ENCODE results near the gene DNAJC22.

The DNAJC22 gene

DNA sequence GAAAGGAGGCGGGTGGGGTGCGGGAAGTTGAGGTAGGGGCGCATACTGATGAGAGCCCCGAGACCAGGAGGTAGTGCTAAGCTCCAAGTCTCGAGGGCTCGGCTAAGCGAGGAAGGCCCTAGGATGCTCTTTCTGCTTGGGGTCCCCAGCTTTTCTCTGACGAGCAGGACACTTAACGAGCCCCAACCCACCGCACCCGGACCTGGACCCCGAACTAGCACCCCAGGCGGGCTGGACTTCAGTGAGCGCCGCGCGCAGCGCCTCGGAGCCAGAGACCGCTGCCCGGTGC is 5.0 kb upstream of the DNAJC22 start:
- Histone ChIP-seq H2AFZ (ENCODE audit: low read depth, low read length) (no peak overlapping the region), H3K27me3 (ENCODE audit: insufficient read depth, low read length, poor library complexity) (no peaks in the 10 kb centered on the region), H3K27ac (ENCODE audit: low read length) (no peak overlapping the region), H3K4me3 (ENCODE audit: low read depth in 1 of 2, low read length in 2 of 2) (no peak overlapping the region), H3K9me3 (ENCODE audit: insufficient read depth, low read length, severe bottlenecking) (no peaks in the 10 kb centered on the region), H3K79me2 (ENCODE audit: insufficient read depth, low read length) (no peaks in the 10 kb centered on the region), H3K4me2 (ENCODE audit: insufficient read depth, low read length) (no peak overlapping the region), H3K9ac (ENCODE audit: low read depth, low read length) (no peak overlapping the region), H3K36me3 (ENCODE audit: insufficient read depth, low read length) (no peaks in the 10 kb centered on the region), H3K4me1 (ENCODE audit: insufficient read depth, low read length) (peaks cover 11% of the 10 kb centered on the region), H4K20me1 (ENCODE audit: insufficient read depth, low read length) (no peaks in the 10 kb centered on the region)
- no peak for TF ChIP-seq EZH2 (IDR thresholded peaks at IDR 0.05; ENCODE audit: borderline replicate concordance, low read depth, low read length, severe bottlenecking)
- TF ChIP-seq, protein P1, sequence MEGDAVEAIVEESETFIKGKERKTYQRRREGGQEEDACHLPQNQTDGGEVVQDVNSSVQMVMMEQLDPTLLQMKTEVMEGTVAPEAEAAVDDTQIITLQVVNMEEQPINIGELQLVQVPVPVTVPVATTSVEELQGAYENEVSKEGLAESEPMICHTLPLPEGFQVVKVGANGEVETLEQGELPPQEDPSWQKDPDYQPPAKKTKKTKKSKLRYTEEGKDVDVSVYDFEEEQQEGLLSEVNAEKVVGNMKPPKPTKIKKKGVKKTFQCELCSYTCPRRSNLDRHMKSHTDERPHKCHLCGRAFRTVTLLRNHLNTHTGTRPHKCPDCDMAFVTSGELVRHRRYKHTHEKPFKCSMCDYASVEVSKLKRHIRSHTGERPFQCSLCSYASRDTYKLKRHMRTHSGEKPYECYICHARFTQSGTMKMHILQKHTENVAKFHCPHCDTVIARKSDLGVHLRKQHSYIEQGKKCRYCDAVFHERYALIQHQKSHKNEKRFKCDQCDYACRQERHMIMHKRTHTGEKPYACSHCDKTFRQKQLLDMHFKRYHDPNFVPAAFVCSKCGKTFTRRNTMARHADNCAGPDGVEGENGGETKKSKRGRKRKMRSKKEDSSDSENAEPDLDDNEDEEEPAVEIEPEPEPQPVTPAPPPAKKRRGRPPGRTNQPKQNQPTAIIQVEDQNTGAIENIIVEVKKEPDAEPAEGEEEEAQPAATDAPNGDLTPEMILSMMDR (IDR thresholded peaks at IDR 0.05; ENCODE audit: borderline replicate concordance, extremely low read depth, low read length, poor library complexity, severe bottlenecking) = no peak
- ATAC-seq (ENCODE audit: insufficient read depth, low read depth) (no peak), DNase-seq (no peak)

DNA sequence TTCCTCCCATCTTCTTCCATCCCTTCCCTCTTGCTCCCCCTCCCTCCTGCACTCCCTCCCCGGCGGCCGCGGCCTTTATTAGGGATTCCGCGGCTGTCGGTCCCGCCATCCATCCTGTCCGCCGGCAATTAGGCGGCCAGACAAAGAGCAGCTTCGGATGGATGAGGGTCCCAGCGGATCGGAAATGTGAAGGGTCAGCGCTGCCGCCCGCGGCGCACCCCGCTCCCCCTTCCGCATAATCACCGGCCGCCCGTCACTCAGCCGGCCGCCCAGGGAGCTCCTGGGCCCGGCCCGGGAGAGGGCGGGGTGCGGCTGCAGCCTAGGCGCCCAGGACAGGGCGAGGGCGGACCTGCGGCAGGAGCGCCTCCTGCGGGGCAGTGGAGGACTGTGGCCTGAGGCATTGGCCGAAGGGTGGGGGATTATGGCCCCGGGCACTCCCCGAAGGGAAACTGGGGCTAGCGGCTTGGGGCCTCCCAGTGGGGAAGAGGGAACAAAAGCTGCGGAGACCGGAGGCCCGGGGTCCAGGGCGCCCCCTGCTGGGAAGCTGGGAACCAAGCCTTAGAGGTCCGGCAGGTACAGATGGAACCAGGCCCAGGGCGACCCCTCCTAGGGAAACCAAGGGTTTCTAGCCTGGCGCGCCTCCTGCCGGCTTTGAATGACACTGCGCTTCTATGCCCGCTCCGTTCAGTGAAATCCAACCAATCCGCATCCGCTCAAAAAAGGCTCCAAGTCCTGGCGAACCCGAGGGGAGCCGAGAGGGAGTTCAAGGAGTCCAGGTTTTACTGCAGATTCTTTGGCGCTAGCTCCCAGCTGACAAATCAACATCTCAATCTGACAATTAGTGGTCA is 4.4 kb upstream of the DNAJC22 start:
- Histone ChIP-seq H3K36me3 (ENCODE audit: insufficient read depth, low read length) (no peaks in the 10 kb centered on the region), H3K4me2 (ENCODE audit: insufficient read depth, low read length) (no peak overlapping the region), H3K27me3 (ENCODE audit: insufficient read depth, low read length, poor library complexity) (no peaks in the 10 kb centered on the region), H3K4me1 (ENCODE audit: insufficient read depth, low read length) (peaks cover 8% of the 10 kb centered on the region), H4K20me1 (ENCODE audit: insufficient read depth, low read length) (0 out of 2 replicates have a peak, but pooled peaks cover 3% of the 10 kb centered on the region), H3K4me3 (ENCODE audit: low read depth in 1 of 2, low read length in 2 of 2) (no peak overlapping the region), H3K9ac (ENCODE audit: low read depth, low read length) (no peak overlapping the region), H2AFZ (ENCODE audit: low read depth, low read length) (no peak overlapping the region), H3K9me3 (ENCODE audit: insufficient read depth, low read length, severe bottlenecking) (no peaks in the 10 kb centered on the region), H3K79me2 (ENCODE audit: insufficient read depth, low read length) (no peaks in the 10 kb centered on the region), H3K27ac (ENCODE audit: low read length) (no peak overlapping the region)
- DNase-seq (peak; percentile 69), ATAC-seq (ENCODE audit: insufficient read depth, low read depth) (peak; percentile 86)
- no peak for TF ChIP-seq EZH2 (IDR thresholded peaks at IDR 0.05; ENCODE audit: borderline replicate concordance, low read depth, low read length, severe bottlenecking)
- TF ChIP-seq, protein P1 (IDR thresholded peaks at IDR 0.05; ENCODE audit: borderline replicate concordance, extremely low read depth, low read length, poor library complexity, severe bottlenecking) = peak; percentile 72

DNA sequence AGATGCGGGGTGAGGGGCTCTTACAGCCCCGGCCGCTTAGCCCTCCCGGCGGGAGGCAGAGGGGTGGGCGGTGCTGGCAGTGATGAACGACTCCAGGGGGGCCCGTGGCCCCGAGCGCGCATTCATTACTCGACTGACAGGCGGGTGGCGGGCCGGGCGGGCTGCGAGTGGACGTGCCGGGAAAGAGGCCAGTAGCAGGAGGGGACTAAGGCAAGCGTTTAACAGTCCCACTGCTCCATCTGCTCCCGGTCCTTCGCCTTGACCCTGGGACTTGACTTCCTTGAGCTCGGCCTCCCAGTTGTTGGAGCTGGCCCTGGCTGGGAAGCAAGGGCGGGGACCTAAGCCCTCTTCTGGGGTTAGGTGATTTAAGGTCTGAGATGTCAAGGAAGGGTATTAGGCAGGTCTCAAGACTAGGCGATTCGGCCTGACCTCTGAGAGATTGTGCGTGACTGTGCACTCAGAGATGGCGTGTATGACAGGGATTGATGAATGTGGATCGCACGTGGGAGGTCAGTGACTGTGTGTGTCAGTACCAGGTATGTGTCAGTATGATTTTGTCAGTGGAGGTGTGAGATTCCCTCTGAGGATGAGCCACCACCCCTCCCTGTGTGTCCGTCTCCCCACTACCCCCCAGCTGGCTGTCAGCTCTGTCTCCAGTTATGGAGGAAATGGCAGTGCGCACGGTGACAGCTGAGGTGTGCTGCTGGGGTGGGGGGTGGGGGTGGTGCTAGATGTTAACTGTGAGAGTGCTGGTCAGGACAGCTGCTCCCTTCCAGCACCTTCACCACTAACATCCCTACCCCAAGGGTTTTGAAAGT is 3.6 kb upstream of the DNAJC22 start:
- Histone ChIP-seq H3K27me3 (ENCODE audit: insufficient read depth, low read length, poor library complexity) (no peaks in the 10 kb centered on the region), H3K9me3 (ENCODE audit: insufficient read depth, low read length, severe bottlenecking) (no peaks in the 10 kb centered on the region), H3K27ac (ENCODE audit: low read length) (no peak overlapping the region), H3K4me1 (ENCODE audit: insufficient read depth, low read length) (peaks cover 10% of the 10 kb centered on the region), H3K36me3 (ENCODE audit: insufficient read depth, low read length) (no peaks in the 10 kb centered on the region), H3K9ac (ENCODE audit: low read depth, low read length) (no peak overlapping the region), H2AFZ (ENCODE audit: low read depth, low read length) (no peak overlapping the region), H3K4me2 (ENCODE audit: insufficient read depth, low read length) (no peak overlapping the region), H4K20me1 (ENCODE audit: insufficient read depth, low read length) (0 out of 2 replicates have a peak, but pooled peaks cover 4% of the 10 kb centered on the region), H3K79me2 (ENCODE audit: insufficient read depth, low read length) (no peaks in the 10 kb centered on the region), H3K4me3 (ENCODE audit: low read depth in 1 of 2, low read length in 2 of 2) (no peak overlapping the region)
- TF ChIP-seq EZH2 (IDR thresholded peaks at IDR 0.05; ENCODE audit: borderline replicate concordance, low read depth, low read length, severe bottlenecking) = no peak
- TF ChIP-seq, protein P1 (IDR thresholded peaks at IDR 0.05; ENCODE audit: borderline replicate concordance, extremely low read depth, low read length, poor library complexity, severe bottlenecking) = peak; percentile 2
- ATAC-seq (ENCODE audit: insufficient read depth, low read depth) = no peak
- DNase-seq = no peak
